ENCODE results near the gene RFXANK.

RFXANK gene

GRCh38 chr19:19154768-19155494 lies 37.1 kb upstream of the RFXANK start:
- peaks cover 12% of the 10 kb centered on the region; the same call in 1 of the 2 replicates for H3K36me3 ChIP-seq (ENCODE audit: insufficient read depth, low read length)
- H3K9me2 ChIP-seq (ENCODE audit: low read depth, low read length) = no peaks in the 10 kb centered on the region

GRCh38 chr19:19155495-19156219 lies 36.4 kb upstream of the RFXANK start:
- Histone ChIP-seq H3K9me3 (ENCODE audit: low read length) (no peaks in the 10 kb centered on the region), H3K9ac (ENCODE audit: low read length) (peak overlapping the region; percentile 78), H3K4me1 (ENCODE audit: insufficient read depth, low read length, severe bottlenecking) (peaks cover 89% of the 10 kb centered on the region), H3K79me2 (ENCODE audit: insufficient read depth, low read length) (0 out of 2 replicates have a peak, but pooled peaks cover 4% of the 10 kb centered on the region), H4K20me1 (ENCODE audit: insufficient read depth, low read length) (no peaks in the 10 kb centered on the region), H3K4me3 (ENCODE audit: low read depth, low read length, poor library complexity, severe bottlenecking) (peak overlapping the region; percentile 55), H3K9me2 (ENCODE audit: low read depth, low read length) (no peaks in the 10 kb centered on the region), H3F3A (ENCODE audit: insufficient read depth, low read length) (no peaks in the 10 kb centered on the region; the same call in 1 of the 2 replicates), H3K27me3 (ENCODE audit: insufficient read depth, low read length) (no peaks in the 10 kb centered on the region), H3K27ac (ENCODE audit: low read depth, low read length, poor library complexity, severe bottlenecking) (peak overlapping the region; percentile 97), H2AFZ (ENCODE audit: low read length) (no peak overlapping the region), H3K36me3 (ENCODE audit: insufficient read depth, low read length) (peaks cover 12% of the 10 kb centered on the region; the same call in 1 of the 2 replicates), H3K4me2 (ENCODE audit: low read length) (peak overlapping the region; percentile 70)
- TF ChIP-seq CTCF (IDR thresholded peaks at IDR 0.05; ENCODE audit: low read length) (no peak), EZH2 (IDR thresholded peaks at IDR 0.05; ENCODE audit: borderline replicate concordance, low read length) (no peak)

More at GRCh38 chr19:19154768-19155494, 37.1 kb upstream of the RFXANK start:
- peaks cover 81% of the 10 kb centered on the region for H3K4me1 ChIP-seq (ENCODE audit: insufficient read depth, low read length, severe bottlenecking)
- H3K4me2 ChIP-seq (ENCODE audit: low read length) = peak overlapping the region; percentile 70
- peak overlapping the region; percentile 35 for H3K4me3 ChIP-seq (ENCODE audit: low read depth, low read length, poor library complexity, severe bottlenecking)
- H2AFZ ChIP-seq (ENCODE audit: low read length) = no peak overlapping the region
- H3K27ac ChIP-seq (ENCODE audit: low read depth, low read length, poor library complexity, severe bottlenecking) = peak overlapping the region; percentile 97
- no peaks in the 10 kb centered on the region for H4K20me1 ChIP-seq (ENCODE audit: insufficient read depth, low read length)
- peak; percentile 41; the same call in 1 of the 2 replicates for TF ChIP-seq CTCF (IDR thresholded peaks at IDR 0.05; ENCODE audit: low read length)
- TF ChIP-seq EZH2 (IDR thresholded peaks at IDR 0.05; ENCODE audit: borderline replicate concordance, low read length) = no peak
- H3K79me2 ChIP-seq (ENCODE audit: insufficient read depth, low read length) = 0 out of 2 replicates have a peak, but pooled peaks cover 4% of the 10 kb centered on the region
- H3F3A ChIP-seq (ENCODE audit: insufficient read depth, low read length) = no peaks in the 10 kb centered on the region; the same call in 1 of the 2 replicates
- H3K27me3 ChIP-seq (ENCODE audit: insufficient read depth, low read length) = no peaks in the 10 kb centered on the region
- H3K9me3 ChIP-seq (ENCODE audit: low read length) = no peaks in the 10 kb centered on the region
- H3K9ac ChIP-seq (ENCODE audit: low read length) = peak overlapping the region; percentile 78

GRCh38 chr19:19157808-19158207 lies 34.2 kb upstream of the RFXANK start:
- H4K20me1 ChIP-seq (ENCODE audit: insufficient read depth, low read length) = no peaks in the 10 kb centered on the region
- peak overlapping the region; percentile 32; the same call in 1 of the 2 replicates for H3K9ac ChIP-seq (ENCODE audit: low read length)
- peaks cover 96% of the 10 kb centered on the region for H3K4me1 ChIP-seq (ENCODE audit: insufficient read depth, low read length, severe bottlenecking)
- no peaks in the 10 kb centered on the region for H3K9me2 ChIP-seq (ENCODE audit: low read depth, low read length)
- H3F3A ChIP-seq (ENCODE audit: insufficient read depth, low read length) = peaks cover 2% of the 10 kb centered on the region; the same call in 1 of the 2 replicates
- TF ChIP-seq CTCF (IDR thresholded peaks at IDR 0.05; ENCODE audit: low read length) (no peak), EZH2 (IDR thresholded peaks at IDR 0.05; ENCODE audit: borderline replicate concordance, low read length) (no peak)
- H3K79me2 ChIP-seq (ENCODE audit: insufficient read depth, low read length) = 0 out of 2 replicates have a peak, but pooled peaks cover 4% of the 10 kb centered on the region
- no peak overlapping the region for H2AFZ ChIP-seq (ENCODE audit: low read length)
- peak overlapping the region; percentile 70 for H3K4me2 ChIP-seq (ENCODE audit: low read length)
- peaks cover 12% of the 10 kb centered on the region; the same call in 1 of the 2 replicates for H3K36me3 ChIP-seq (ENCODE audit: insufficient read depth, low read length)
- H3K27me3 ChIP-seq (ENCODE audit: insufficient read depth, low read length) = no peaks in the 10 kb centered on the region
- no peaks in the 10 kb centered on the region for H3K9me3 ChIP-seq (ENCODE audit: low read length)
- H3K27ac ChIP-seq (ENCODE audit: low read depth, low read length, poor library complexity, severe bottlenecking) = peak overlapping the region; percentile 97
- no peak overlapping the region for H3K4me3 ChIP-seq (ENCODE audit: low read depth, low read length, poor library complexity, severe bottlenecking)
